Heart left ventricle (tissue), 13 donors: ENCODE measurements around the gene SOCS3.
A peak's percentile ranks its signal among the peaks of the same experiment; 100 is the strongest.

ENCODE experiments used
- CTCF ChIP-seq, 12 donors: fragments of 200-600 bp; sonication (generic) in 4 of 12; IDR thresholded peaks; one replicate each; pipeline versions ENCODE4 v1.5.0 to v1.8.0; 2018 to 2022; ENCODE audit warnings: antibody characterized with exemption in 12 of 12, mild to moderate bottlenecking in 5 of 12
- POLR2A ChIP-seq, 2 donors: fragments of 450-650 bp; IDR thresholded peaks; one replicate each; pipeline ENCODE4 v1.6.1; 2017; ENCODE audit warnings: antibody characterized with exemption in 2 of 2, mild to moderate bottlenecking in 2 of 2, moderate library complexity in 2 of 2
- donor health status: ischemic (EF 13 %, LVEDD 7.1; RV severe dilation, severe dysfunction).
- donor health status: DM: no; HTN: yes; CAD: no.
- donor health status: DM: no; HTN: no; CAD: no.
- donor health status: ischemic (EF 25% LVEDD 6.9; RV normal size, moderate dysfunction).
- donor health status: ischemic (EF 25% LVEDD 5.7; RV mildly dilated, moderate dysfunction).
- donor health status: ischemic (EF 35%, LVEDD 5.7; RV mildly dilated, moderate dysfunction).
- donor health status: nonischemic (EF 11% LVEDD 7.7; RV severe dilation, severe dysfunction).
- donor health status: DM: yes; HTN: yes; CAD: no.
- donor health status: PGD.
- donor health status: ischemic (EF 29% LVEDD 5.4; RV normal size, mild dysfunction).
- donor health status: nonischemic (EF 23%, LVEDD 6.1; RV moderate dilation, normal function).

GRCh38 chr17:78313735-78314648, 45.9 kb downstream of the SOCS3 start:
- TF ChIP-seq POLR2A (IDR thresholded peaks at IDR 0.05) = peak in 1 of 2 donors; percentile 33
- TF ChIP-seq CTCF (IDR thresholded peaks at IDR 0.05) = no peak
